GM18502 (cell line): ENCODE results near the gene DNAH1.

ENCODE experiments used
- ATAC-seq: cut with Tn5 transposase; IDR thresholded peaks from one replicate; pipeline ENCODE4 v1.9.1; 2021; ENCODE audit warnings: mild to moderate bottlenecking; ENCODE audit not compliant: unreplicated experiment, poor library complexity

The DNAH1 gene

GRCh38 chr3:52401021-52401420 lies 84.9 kb downstream of the DNAH1 start:
- ATAC-seq: no peak

GRCh38 chr3:52401551-52401950 lies 85.4 kb downstream of the DNAH1 start:
- no peak for ATAC-seq

DNA sequence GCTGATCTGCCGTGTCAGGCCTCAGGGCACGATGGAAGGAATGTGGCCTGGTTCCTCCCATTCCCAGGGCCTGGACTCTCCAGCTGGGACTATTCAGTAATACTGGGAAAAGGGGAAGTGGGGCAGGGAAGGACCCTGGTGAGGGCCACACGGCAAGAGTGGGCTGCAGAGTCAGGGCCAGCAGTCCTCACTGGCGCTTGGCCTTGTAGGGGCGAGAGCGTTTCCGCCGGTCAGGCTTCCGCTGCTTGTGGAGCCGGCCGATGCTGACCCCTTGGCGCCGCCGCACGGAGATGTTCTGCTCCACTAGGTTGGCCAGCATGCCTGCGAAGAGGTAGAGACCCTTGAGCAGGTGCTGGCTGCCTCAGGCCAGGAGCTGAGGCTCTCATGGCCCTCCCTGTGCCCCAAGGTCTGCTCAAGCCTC lies 86.0 kb downstream of the DNAH1 start:
- no peak for ATAC-seq

DNA sequence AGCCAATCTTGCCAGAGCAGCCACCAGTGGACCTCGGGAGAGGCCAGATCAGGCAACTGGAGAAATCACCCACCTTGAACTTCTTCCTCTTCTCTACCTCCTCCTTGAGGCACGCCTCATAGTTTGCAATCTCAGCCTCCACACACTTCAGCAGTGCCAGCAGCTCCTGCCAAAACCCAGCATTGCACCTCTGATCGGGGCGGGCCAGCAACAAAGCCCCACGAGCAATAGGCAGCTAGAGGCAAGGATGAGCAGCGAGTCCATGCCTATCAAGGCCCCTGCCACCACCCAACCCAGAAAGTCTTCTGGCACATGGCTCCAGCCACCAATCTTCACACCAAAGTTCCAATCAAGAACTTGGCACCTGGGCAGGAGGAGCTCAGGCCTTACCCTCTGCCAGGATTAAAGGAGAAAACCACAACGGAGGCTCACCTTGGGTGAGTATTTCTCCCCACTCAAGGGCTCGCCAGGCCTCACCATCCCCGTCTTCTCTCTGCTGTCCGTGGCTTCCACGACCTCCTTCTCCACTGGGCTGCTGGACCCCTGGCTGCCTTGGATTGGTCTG lies 86.7 kb downstream of the DNAH1 start:
- ATAC-seq: no peak

- ATAC-seq: no peak
These were observed 87.2 kb downstream of the DNAH1 start for GRCh38 chr3:52403271-52403841.

DNA sequence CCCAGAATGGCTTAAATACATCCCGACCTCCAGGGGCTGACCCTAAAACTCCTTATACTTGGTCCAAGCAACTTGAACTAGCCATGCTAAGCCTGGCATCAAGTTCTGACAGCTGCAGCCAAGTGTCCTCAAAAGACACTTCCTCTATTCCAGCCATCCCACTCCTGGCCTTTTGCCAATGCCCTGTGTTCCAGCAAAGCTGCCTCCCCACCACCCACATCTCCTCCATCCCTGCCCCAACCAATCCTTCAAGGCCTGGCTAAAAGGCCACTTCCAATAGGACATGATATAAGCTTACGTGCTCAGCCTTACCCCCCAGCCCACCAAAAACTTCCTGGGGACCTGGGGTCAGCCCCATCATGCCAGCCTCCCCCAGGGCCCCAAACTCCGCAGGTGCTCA lies 87.8 kb downstream of the DNAH1 start:
- ATAC-seq: no peak

GRCh38 chr3:52404391-52404790 lies 88.3 kb downstream of the DNAH1 start:
- ATAC-seq: no peak

DNA sequence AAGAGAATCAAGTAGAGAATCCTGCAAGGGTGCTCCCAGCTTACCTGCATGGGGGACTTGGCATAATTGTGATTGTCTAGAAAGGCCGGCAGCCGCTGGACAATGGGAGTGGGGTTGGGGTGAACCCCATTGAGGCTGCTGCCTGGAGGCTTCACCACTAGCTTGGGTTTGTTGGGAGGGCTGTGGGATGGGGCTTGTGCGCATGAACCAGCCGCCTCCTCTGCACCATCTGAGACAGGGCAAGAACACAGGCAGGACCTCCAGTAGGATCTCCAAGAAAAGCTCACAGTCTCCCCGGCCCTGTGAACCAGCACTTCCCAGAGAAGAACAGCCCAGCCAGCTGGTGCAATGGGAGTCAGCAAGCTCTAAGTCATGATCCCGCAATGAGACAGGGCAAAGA lies 88.9 kb downstream of the DNAH1 start:
- no peak for ATAC-seq

- ATAC-seq: no peak
These were observed 89.5 kb downstream of the DNAH1 start for GRCh38 chr3:52405601-52406110.

DNA sequence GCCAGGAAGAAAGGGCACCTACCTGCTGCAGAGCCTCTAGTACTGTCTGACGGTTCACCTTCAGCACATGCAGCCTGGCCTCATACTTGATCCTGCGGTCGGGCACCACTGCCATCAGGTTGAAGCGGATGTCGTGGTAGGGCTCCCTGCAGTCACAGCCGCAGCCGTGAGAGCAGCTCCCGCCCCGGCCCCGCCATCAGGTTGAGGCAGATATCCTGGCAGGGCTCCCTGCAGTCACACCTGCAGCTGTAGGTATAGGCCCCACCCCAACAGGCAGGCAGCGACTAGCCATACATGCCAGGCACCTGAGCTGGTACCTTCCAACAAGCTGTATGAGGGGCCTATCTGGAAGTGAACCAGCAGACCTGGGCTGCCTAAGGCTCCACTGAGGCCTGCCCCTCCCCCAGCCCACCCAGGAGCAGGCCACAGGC lies 90.1 kb downstream of the DNAH1 start:
- no peak for ATAC-seq

DNA sequence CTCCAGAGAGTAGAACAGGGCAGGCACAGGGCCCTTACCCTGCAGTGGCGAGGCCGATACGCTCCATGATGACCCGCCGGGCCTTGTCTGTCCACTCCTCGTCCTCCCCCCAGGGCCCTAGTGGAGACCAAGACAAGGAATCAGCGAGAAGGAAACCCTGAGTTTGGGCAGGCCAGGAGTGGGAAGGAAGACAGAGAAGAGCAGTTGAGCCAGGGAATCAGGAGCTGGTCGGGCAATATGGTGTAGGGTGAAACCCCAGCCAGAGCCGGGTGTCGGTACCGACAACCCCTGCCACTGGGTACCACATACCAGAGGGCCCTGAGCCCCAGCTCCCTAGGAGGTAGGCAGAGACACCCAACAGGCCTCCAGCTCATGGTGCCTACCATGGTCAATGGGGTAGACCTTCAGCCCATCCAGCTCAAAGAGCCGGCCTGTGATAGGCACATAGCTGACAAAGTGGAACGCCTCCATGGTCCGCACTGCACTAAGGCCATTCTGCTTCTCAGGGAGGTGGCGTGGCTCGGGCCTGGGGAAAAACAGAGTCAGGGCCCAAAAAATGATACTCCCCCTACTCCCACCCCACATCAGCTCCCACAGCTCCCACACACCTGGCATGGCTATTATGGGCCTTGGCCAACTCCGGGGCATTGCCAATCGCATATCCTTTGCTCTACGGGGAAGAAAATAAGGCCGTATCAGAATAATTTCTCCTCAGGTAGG lies 90.8 kb downstream of the DNAH1 start:
- ATAC-seq: no peak

DNA sequence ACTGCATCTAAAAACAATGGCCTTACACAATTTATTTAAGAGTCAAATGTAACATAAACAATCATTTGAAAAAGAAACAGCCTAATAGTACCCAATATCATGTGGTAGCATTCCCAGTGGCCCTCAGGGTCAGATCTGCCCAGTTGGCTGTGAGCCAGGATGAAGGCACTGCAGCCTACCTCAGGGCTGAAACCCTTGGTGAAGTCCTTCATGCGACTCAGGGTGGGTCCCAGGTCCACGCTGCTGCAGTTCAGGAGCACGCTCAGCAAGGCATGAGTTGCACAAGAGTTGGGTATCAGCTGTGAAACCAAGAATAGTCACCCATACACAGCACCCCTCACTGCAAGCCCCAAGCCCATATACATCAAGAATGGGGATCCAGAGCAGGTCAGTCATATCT lies 91.7 kb downstream of the DNAH1 start:
- no peak for ATAC-seq

- no peak for ATAC-seq
These were observed 92.3 kb downstream of the DNAH1 start for GRCh38 chr3:52408466-52408865.

GRCh38 chr3:52415800-52416199 lies 99.7 kb downstream of the DNAH1 start:
- ATAC-seq: no peak

GRCh38 chr3:52420388-52420787 lies 104.3 kb downstream of the DNAH1 start:
- ATAC-seq: no peak

- no peak for ATAC-seq
These were observed 106.5 kb downstream of the DNAH1 start for GRCh38 chr3:52422669-52423068.

DNA sequence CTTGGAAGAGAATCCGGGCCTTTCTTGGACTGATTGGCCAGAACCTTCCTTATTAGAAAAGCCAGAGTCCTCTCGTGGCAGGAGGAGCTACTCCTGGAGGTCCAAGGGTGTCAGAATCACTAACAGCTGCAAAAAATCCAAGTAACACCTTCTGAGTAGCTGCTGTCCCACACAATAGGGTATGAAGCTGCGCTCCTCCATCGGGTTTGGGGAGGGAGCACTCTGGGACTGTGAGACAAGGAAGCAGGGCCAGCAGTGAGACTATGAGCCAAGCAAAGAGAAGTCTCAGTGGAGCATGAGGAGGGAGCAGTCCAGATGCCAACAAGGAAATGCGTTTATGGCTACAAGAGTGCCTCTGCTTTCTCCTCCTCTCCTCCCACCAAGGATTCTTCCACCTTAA lies 107.1 kb downstream of the DNAH1 start:
- no peak for ATAC-seq

DNA sequence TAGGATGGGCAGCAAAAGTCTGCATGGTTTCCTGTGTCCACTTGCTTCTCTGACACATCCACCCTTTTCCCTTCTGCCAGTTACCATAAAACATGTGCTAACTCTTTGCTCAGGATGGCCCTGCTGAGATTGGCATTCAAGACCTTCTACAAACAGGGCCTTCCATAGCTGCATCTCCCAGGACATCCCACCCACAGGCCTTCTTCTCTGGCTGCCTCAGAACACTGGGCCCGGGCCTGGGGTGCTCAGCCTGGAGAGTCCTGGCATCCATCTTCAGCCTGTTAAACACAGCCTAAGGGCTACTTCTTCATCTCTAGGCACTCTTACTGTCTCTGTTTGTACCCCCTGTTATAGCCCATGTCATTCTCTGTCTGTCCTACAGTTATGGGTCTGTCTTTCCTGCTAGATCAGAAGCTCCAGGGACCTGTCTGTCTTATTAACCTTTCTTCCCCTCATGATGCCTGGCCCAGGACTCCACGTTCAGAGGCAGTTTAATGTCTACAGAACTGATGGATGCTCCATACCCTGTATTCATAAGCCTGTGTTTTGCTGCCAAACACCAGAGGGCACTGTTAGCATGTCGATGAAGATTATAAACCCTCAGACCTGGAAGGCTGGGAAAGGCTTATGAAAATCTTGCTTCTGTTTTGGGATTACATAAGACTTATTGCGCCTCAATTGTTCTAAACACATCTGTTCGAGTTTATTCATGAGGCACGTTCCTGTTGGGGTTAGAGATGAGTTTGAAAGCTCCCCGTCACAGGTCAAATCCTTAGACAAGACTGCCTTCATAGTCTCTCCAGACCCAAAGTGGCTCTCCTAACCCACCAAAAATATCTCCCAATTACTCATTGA lies 112.3 kb downstream of the DNAH1 start:
- ATAC-seq: no peak

GRCh38 chr3:52429031-52429430 lies 112.9 kb downstream of the DNAH1 start:
- ATAC-seq: no peak

- ATAC-seq: no peak
These were observed 113.8 kb downstream of the DNAH1 start for GRCh38 chr3:52429779-52430415.
